K562 (cell line): ENCODE data around the gene HAL. TPM values are rescaled to one million over a fixed set of nuclear protein-coding genes. Genes with fewer than 3 reads are reported as not detected.

Experiments used
- KAT2B ChIP-seq: IDR thresholded peaks from one replicate; pipeline ENCODE4 v1.6.1; 2012; ENCODE audit warnings: low read depth, mild to moderate bottlenecking, control low read depth, inconsistent platforms, low read length, moderate library complexity
- ZNF253 ChIP-seq: fragments of 250-450 bp; sonication (Bioruptor Pico); conservative IDR thresholded peaks from 2 replicates; pipeline ENCODE4 v1.6.1; 2021; ENCODE audit warnings: mild to moderate bottlenecking
- ZNF282 ChIP-seq: sonication (generic); formaldehyde crosslinking; IDR thresholded peaks from 2 replicates; pipeline ENCODE4 v1.8.1; 2023; ENCODE audit warnings: missing genetic modification reagents
- polyA plus RNA-seq, 8 experiments: library from polyadenylated mRNA; depleted of rRNA in 4 of 8; stranded (reverse) in 5 of 8; unstranded in 3 of 8; fragments of >200 nt; fragmentation: Nextera tagmentation in 2 of 8; fragmentation: Illumina TruSeq in 1 of 8; extraction: Ambion mirVana in 2 of 8; extraction: Trizol in 1 of 8; gene quantifications; 2 replicates each; pipeline versions ENCODE4 v1.2.1 to v1.2.3, GENCODE V29; 2011 to 2014; ENCODE audit warnings: inconsistent platforms in 1 of 8, missing spikeins in 1 of 8
- total RNA-seq, 7 experiments: library from RNA; depleted of rRNA in 6 of 7; stranded (reverse); fragments of >200 nt in 6 of 7; fragmentation: Illumina TruSeq in 2 of 7; extraction: Trizol in 2 of 7; gene quantifications; 2 replicates each; pipeline versions ENCODE4 v1.2.1 to v1.2.3, GENCODE V29; 2011 to 2021; ENCODE audit warnings: low replicate concordance in 1 of 7
- TF ChIP-seq, protein P1 (sequence below): fragments of 250-450 bp; sonication (Bioruptor Pico); IDR thresholded peaks from 2 replicates; pipeline ENCODE4 v1.4.0; 2020

Gene HAL
- total and polyA plus RNA-seq, 9 of the 15 experiments (the other 6 are each of a cell fraction or from before 2014, with no cell fraction given) = 0.03 to 0.36 (median 0.20) TPM; not detected in 4

DNA sequence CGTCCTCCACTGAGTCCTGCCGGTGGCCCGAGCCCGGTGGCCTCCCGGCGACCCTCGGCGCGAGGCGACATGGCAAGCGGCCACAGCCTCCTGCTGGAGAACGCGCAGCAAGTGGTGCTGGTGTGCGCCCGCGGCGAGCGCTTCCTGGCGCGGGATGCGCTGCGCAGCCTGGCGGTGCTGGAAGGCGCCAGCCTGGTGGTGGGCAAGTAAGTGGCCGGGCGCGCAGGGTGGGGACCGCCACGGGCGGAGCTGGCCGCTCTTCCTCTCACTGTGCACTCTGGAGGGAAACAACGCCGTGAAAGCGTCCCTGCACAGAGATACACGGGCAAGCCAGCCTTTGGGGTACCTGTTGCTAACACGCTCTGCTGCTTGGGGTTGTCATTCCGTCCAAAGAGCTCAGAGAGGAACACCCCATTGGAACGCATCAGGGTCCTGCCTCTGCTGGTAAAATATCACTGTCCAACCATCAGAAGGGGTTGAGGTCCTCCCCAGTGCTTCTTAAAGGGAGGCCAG is 52.8 kb downstream of the HAL start, which contains the start of gene AMDHD1 (continued):
- TF ChIP-seq, protein P1, sequence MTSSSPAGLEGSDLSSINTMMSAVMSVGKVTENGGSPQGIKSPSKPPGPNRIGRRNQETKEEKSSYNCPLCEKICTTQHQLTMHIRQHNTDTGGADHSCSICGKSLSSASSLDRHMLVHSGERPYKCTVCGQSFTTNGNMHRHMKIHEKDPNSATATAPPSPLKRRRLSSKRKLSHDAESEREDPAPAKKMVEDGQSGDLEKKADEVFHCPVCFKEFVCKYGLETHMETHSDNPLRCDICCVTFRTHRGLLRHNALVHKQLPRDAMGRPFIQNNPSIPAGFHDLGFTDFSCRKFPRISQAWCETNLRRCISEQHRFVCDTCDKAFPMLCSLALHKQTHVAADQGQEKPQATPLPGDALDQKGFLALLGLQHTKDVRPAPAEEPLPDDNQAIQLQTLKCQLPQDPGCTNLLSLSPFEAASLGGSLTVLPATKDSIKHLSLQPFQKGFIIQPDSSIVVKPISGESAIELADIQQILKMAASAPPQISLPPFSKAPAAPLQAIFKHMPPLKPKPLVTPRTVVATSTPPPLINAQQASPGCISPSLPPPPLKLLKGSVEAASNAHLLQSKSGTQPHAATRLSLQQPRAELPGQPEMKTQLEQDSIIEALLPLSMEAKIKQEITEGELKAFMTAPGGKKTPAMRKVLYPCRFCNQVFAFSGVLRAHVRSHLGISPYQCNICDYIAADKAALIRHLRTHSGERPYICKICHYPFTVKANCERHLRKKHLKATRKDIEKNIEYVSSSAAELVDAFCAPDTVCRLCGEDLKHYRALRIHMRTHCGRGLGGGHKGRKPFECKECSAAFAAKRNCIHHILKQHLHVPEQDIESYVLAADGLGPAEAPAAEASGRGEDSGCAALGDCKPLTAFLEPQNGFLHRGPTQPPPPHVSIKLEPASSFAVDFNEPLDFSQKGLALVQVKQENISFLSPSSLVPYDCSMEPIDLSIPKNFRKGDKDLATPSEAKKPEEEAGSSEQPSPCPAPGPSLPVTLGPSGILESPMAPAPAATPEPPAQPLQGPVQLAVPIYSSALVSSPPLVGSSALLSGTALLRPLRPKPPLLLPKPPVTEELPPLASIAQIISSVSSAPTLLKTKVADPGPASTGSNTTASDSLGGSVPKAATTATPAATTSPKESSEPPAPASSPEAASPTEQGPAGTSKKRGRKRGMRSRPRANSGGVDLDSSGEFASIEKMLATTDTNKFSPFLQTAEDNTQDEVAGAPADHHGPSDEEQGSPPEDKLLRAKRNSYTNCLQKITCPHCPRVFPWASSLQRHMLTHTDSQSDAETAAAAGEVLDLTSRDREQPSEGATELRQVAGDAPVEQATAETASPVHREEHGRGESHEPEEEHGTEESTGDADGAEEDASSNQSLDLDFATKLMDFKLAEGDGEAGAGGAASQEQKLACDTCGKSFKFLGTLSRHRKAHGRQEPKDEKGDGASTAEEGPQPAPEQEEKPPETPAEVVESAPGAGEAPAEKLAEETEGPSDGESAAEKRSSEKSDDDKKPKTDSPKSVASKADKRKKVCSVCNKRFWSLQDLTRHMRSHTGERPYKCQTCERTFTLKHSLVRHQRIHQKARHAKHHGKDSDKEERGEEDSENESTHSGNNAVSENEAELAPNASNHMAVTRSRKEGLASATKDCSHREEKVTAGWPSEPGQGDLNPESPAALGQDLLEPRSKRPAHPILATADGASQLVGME (CRISPR knock-in tag) = no peak
- TF ChIP-seq ZNF253 (CRISPR knock-in tag) (no peak), KAT2B (no peak), ZNF282 (CRISPR knock-in tag) (no peak)
- TF ChIP-seq, all 486 proteins: peak for 0
